OCI-M2 (cell line): Measurements from ENCODE around the gene FNBP1.

Experiments used
- DNase-seq: peaks from one replicate; lab custom pipeline; 2025; ENCODE audit not compliant: unreplicated experiment; lab: John Stamatoyannopoulos, UW

Gene FNBP1

GRCh38 chr9:129863059-129863690, 179.8 kb downstream of the FNBP1 start:
- DNase-seq = peak; percentile 57

DNA sequence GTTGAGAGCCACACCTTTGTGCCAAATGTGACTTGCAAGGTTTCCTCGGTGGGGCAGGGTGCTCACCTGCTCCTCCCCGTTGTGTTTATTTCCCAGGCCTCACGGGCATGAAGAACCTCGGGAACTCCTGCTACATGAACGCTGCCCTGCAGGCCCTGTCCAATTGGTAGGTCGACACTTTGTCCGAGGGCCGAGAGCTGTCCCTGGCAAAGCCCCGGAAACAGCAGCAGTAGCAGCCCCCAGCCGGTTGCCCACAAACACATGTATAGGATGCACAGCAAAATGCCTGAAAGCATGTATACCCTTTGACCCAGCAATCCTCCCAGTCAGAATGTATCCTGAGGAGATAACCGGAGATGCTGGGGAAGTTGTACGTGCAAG, 181.6 kb downstream of the FNBP1 start:
- DNase-seq = no peak

GRCh38 chr9:129860653-129861446, 182.1 kb downstream of the FNBP1 start:
- DNase-seq = no peak

DNA sequence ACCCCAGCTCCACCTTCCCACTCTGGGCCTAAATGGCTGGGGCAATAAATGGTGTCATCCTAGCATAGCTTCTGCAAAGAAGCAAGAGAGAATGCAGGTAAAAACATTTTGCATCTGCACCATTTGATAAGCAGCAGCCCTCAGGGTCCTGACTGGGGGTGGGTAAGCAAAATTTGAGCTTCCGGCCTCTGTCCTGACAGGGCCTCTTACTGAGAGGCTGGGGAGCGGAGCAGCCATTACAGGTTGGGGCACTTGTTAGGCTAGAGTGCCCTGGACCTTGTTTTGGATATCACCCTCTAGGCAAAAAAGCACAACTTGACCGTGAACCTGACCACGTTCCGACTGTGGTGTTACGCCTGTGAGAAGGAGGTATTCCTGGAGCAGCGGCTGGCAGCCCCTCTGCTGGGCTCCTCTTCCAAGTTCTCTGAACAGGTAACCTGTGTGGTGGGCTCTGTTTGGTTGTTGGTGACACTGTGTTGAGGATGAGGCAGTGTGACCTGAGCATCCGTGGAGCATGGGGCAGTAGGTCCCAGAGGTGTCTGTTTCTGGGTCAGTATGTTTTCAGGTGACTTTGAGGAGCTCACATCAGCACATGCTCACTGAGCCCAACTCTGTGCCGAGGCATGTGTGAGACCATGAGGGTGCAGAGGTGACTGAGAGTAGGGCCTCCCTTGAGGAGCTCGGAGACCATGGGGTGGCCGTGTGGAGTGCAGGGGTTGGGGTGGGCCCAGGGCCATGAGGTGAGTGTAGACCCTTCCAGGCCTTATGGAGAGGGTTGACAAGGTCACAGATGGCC, 184.6 kb downstream of the FNBP1 start:
- DNase-seq = no peak

GRCh38 chr9:129857207-129857606, 185.8 kb downstream of the FNBP1 start:
- no peak for DNase-seq

DNA sequence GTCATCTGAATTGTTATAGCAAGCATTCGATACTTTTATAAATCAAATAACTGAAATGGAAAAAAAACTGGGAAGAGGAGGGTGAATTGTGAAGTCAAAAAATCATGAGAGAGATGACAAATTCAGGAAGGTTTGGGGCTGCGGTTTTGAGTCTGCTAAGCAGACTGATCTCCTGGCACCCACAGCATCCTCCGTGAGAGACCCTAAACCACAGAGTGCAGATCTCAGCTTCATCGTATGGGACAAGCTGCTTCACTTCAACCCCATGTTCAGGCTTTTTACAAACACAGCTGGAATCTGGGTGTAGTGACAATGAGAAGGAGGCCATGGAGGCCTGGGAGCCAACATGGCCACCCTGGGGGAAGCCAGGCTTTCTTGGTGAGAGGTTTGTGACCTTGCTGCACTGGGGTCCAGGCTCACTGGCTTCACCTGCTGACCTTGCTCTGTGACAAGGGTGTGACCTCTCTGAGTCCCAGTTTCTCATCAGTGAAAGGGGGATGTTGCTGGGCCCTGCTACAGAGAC, 188.3 kb downstream of the FNBP1 start:
- DNase-seq = no peak

DNA sequence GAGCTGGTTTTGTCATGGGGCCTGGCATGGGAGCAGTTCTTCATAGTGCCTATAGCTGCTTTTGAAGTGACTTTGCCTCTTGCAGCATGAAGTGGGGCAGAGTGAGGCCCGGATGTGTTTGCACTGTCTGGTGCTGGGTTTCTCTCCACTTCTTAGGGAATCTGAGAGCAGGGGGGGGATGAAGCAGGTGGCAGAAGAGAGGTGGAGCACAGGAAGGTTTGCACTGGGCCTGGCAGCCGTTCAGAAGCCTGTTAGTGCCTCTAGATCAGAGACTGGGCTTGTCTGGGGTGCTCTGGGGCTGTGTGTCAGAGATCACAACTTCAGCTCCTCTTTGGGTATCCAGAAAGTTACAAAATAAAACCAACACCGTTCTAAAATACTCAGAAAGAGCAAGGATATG, 189.4 kb downstream of the FNBP1 start:
- DNase-seq = no peak

GRCh38 chr9:129852579-129852978, 190.4 kb downstream of the FNBP1 start:
- DNase-seq = no peak

GRCh38 chr9:129851821-129852220, 191.2 kb downstream of the FNBP1 start:
- no peak for DNase-seq

DNA sequence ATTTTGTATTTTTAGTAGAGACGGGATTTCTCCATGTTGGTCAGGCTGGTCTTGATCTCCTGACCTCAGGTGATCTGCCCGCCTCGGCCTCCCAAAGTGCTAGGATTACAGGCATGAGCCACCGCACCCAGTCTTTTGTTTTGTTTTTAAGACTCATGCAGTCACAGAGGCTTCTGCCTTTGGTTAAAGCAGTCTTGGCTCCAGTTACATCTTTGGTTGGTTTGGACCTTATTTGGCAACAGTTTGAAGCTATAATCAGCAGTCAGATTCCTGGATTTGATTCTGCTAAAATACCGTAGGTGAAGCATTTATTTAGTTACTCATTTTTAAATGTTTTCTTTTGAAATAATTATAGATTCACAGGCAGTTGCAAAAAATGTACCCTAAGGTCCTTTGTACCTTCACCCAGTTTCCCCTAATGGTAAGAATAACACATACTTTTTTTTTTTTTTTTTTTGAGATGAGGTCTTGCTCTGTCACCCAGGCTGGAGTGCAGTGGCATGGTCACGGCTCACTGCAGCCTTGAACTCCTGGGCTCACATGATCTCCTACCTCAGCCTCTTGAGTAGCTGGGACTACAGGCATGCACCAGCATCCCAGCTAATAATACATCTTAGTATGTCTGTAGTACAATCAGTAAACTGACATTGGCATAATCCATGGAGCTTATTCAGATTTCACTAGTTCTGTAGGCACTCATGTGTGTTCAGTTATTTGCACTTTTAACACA, 192.0 kb downstream of the FNBP1 start:
- no peak for DNase-seq

GRCh38 chr9:129849901-129850300, 193.1 kb downstream of the FNBP1 start:
- no peak for DNase-seq

GRCh38 chr9:129848712-129849441, 194.1 kb downstream of the FNBP1 start:
- no peak for DNase-seq

- DNase-seq = no peak
Observed at GRCh38 chr9:129845373-129845772, 197.6 kb downstream of the FNBP1 start.

DNA sequence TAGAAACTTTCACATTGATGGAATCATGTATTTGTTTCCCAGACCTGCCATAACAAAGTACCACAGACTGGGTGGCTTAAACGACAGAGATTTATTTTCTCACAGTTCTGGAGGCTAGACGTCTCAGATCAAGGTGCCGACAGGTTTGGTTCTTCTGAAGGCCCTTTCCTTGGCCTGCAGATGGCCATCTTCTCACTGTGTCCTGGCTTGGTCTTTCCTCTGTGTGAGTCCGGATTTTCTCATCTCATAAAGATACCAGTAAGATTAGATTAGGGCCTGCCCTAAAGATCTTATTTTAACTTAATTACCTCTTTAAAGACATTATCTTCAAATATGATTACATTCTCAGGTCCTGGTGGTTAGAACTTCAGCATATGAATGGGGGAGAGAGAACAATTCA, 201.9 kb downstream of the FNBP1 start:
- no peak for DNase-seq

DNA sequence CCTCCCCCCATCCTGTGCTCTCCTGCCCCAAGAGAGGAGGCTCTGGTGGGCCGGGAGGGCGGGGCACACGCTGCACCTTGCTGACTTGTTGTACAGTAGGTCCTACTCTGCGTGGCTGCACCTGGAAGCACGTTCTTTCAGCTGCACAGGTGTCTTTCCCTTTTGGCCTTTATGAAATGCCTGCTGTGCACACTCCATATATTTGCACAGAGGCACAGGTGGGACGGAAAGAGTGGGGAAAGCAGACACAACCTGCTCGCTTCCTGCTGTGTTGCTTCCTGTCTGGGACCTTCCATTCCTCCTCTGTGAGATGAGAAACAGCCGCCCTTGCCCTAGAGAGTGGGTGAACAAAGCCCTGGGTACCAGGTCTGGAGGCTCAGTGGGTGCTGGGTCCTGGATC, 203.0 kb downstream of the FNBP1 start:
- DNase-seq = no peak

GRCh38 chr9:129839324-129840023, 203.5 kb downstream of the FNBP1 start:
- DNase-seq = no peak

- DNase-seq = no peak
Observed at GRCh38 chr9:129838707-129839259, 204.2 kb downstream of the FNBP1 start.
